Lung microvascular endothelial cell (primary cell): Measurements from ENCODE around the gene IGSF9B. TPM values are rescaled to one million over a fixed set of nuclear protein-coding genes. Genes with fewer than 3 reads are reported as not detected.

Source experiments
- DNase-seq, 2 donors: peaks; one replicate each; pipeline versions ENCODE4 v3.0.0 to v3.0.0-alpha.2; 2010; ENCODE audit warnings: low read depth in 2 of 2
- total RNA-seq: library from RNA; depleted of rRNA; stranded (reverse); fragments of >200 nt; gene quantifications from 2 replicates; pipeline ENCODE4 v1.2.1, GENCODE V29; 2014

IGSF9B gene
- total RNA-seq, 1 donor from 2014 or later: not detected

- no peak for DNase-seq
Observed at GRCh38 chr11:133957900-133958299, 1.1 kb upstream of the IGSF9B start.

- DNase-seq: no peak
Observed at GRCh38 chr11:133955945-133956421, 785 bp downstream of the IGSF9B start.

- DNase-seq: no peak
Observed at GRCh38 chr11:133955081-133955891, 1.5 kb downstream of the IGSF9B start.

GRCh38 chr11:133953999-133954398, 2.8 kb downstream of the IGSF9B start:
- DNase-seq: no peak

- no peak for DNase-seq
Observed at GRCh38 chr11:133953547-133953946, 3.2 kb downstream of the IGSF9B start.

- no peak for DNase-seq
Observed at GRCh38 chr11:133952199-133953190, 4.3 kb downstream of the IGSF9B start.

- DNase-seq: no peak
Observed at GRCh38 chr11:133951327-133952198, 5.2 kb downstream of the IGSF9B start.

GRCh38 chr11:133950874-133951326, 5.9 kb downstream of the IGSF9B start:
- no peak for DNase-seq

- no peak for DNase-seq
Observed at GRCh38 chr11:133950421-133950820, 6.3 kb downstream of the IGSF9B start.

- DNase-seq: no peak
Observed at GRCh38 chr11:133949129-133949528, 7.6 kb downstream of the IGSF9B start.

- DNase-seq: no peak
Observed at GRCh38 chr11:133948711-133949110, 8.1 kb downstream of the IGSF9B start.

GRCh38 chr11:133947321-133947756, 9.4 kb downstream of the IGSF9B start:
- peak; percentile 34 to 46 for DNase-seq

GRCh38 chr11:133946541-133947318, 10.0 kb downstream of the IGSF9B start:
- DNase-seq: no peak

- no peak for DNase-seq
Observed at GRCh38 chr11:133946051-133946450, 10.7 kb downstream of the IGSF9B start.

- DNase-seq: peak; percentile 17 to 35
Observed at GRCh38 chr11:133945087-133945974, 11.4 kb downstream of the IGSF9B start.

- DNase-seq: no peak
Observed at GRCh38 chr11:133943950-133944698, 12.6 kb downstream of the IGSF9B start.

GRCh38 chr11:133942577-133942976, 14.2 kb downstream of the IGSF9B start:
- no peak for DNase-seq

GRCh38 chr11:133941546-133941945, 15.2 kb downstream of the IGSF9B start:
- DNase-seq: no peak
